Activated CD8-positive, alpha-beta memory T cell treated with anti-CD3 and anti-CD28 coated beads, Interleukin-2, amount 50 U/mL, for 1 hour (primary cell): ENCODE results near the gene PTPN23.
"Not testable (repeated sequence)": the region's sequence is repeated elsewhere in the genome, so short reads cannot be mapped to it uniquely, and the experiment has no call there.

Experiments used
- DNase-seq: peaks from one replicate; pipeline ENCODE4 v3.0.0-alpha.2; 2020; ENCODE audit errors: extremely low read depth

PTPN23 gene

DNA sequence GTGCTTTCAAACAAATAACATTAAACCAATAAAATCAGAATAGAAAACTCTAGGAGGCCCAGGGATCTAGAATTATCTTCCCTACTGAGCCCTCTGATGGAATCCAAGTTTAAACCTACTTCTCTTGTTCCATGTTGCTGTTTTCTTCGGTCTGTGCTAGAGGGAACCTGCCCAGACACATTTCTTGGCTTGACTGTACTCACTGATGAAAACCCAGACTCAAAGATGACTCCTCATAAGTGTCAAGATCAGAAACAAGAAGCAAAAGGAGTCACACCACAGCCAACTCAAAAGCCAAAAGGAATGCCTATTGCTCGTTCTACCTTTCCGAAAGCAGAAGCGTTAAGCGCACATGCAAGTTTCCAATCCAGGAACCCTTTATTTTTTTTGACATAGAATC lies 63.3 kb downstream of the PTPN23 start:
- no peak for DNase-seq

DNA sequence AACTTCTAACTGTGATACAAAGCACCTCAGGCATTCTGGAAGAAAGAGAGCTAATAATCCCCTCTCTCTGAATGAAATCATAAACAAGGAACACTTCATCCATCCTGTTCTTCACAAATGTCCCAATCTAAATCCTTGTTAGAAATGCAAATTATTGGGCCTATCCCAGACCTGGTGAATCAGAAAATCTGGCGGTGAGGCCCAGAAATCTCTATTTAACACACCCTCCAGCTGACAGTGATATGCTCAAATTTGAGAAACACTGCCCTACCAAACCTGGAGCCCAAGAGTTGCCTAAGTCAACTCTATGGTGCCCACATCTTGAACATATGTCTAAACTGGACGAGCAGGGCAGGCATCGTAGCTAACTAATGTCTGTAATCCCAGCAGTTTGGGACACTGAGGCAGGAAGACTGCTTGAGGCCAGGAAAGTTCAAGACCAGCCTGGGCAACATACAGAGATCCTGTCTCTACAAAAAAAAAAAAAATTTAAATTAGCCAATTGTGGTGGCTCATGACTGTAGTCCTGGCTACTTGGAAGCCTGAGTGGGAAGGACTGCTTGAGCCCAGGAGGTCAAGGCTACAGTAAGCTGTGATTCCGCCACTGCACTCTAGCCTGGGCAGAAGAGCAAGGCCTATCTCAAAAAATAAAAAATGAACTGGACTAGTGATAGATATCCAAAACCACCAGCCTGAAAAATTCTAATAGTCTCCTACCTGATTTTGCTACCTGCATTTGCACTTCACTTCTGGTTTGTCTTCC lies 71.8 kb downstream of the PTPN23 start:
- DNase-seq: no peak

DNA sequence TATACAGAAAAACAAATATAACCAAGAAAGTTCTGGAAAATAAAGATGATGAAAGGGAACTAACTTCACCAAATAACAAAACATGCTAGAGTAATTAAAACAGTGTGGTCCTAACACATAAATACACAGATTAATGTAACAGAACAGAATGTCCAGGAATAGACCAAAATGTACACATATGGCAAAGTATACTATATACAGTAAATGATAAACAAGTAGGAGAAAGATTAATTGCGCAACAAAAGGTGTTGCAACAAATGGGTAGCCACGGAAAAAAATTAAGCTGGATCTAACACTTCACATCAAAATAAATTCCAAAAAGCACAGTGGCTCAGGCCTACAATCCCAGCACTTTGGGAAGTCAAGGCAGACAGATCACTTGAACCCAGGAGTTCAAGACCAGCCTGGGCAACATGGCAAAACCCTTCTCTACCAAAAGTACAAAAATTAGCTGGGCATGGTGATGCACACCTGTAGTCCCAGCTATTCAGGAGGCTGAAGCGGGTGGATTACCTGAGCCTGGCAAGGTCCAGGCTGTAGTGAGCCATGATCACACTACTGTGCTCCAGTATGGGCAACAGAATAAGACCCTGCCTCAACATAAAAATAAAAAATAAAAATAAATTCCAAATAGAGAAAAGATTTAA lies 75.1 kb downstream of the PTPN23 start:
- no peak for DNase-seq

DNA sequence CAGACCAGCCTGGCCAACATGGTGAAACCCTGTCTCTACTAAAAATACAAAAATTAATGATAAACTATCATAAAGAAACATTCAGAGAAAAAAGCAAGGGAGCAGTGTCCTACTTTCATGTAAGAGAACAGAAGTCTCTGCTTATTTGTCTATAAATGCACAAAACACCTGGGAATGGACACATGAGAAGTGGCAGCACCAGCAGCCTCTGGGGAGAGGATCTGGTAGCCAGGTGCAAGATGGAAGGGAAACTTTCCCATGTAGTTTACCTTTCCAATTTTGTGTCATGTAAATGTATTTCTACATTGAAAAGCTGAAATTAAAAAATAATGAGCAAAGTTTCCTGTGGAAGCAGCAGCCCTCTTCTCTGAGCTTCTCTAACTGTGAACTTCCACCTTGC lies 76.2 kb downstream of the PTPN23 start:
- no peak for DNase-seq

DNA sequence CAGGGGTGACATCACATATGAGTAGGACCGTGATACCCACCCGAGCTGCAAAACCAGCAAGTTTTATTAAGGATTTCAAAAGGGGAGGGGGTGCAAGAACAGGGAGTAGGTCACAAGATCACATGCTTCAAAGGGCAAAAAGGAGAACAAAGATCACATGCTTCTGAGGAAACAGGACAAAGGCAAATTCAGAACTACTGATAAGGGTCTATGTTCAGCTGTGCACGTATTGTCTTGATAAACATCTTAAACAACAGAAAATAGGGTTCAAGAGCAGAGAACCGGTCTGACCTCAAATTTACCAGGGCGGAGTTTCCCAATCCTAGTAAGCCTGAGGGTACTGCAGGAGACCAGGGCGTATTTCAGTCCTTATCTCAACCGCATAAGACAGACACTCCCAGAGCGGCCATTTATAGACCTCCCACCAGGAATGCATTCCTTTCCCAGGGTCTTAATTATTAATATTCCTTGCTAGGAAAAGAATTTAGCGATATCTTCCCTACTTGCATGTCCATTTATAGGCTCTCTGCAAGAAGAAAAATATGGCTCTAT lies 78.8 kb downstream of the PTPN23 start:
- not testable (repeated sequence) for DNase-seq
